Activated CD8-positive, alpha-beta memory T cell treated with anti-CD3 and anti-CD28 coated beads for 1 hour (primary cell): ENCODE data around the gene GDPD5.

ENCODE experiments used
- DNase-seq, 2 donors: peaks; one replicate each; pipeline ENCODE4 v3.0.0-alpha.2; 2020; ENCODE audit warnings: low read depth in 1 of 2; ENCODE audit errors: extremely low read depth in 1 of 2

GDPD5 gene

GRCh38 chr11:75474240-75474639, 51.5 kb downstream of the GDPD5 start:
- no peak for DNase-seq

GRCh38 chr11:75473684-75474083, 52.1 kb downstream of the GDPD5 start:
- DNase-seq, result no peak

GRCh38 chr11:75472081-75472732, 53.5 kb downstream of the GDPD5 start:
- DNase-seq, result no peak

- DNase-seq, result no peak
Measured at GRCh38 chr11:75471176-75471973, 54.4 kb downstream of the GDPD5 start.

- DNase-seq, result no peak
Measured at GRCh38 chr11:75470476-75471080, 55.2 kb downstream of the GDPD5 start.

GRCh38 chr11:75469785-75470405, 55.8 kb downstream of the GDPD5 start:
- no peak for DNase-seq

GRCh38 chr11:75468534-75469340, 57.0 kb downstream of the GDPD5 start:
- no peak for DNase-seq

GRCh38 chr11:75467881-75468280, 57.9 kb downstream of the GDPD5 start:
- no peak for DNase-seq

GRCh38 chr11:75467311-75467710, 58.4 kb downstream of the GDPD5 start:
- DNase-seq, result no peak

- DNase-seq, result no peak
Measured at GRCh38 chr11:75465701-75466531, 59.8 kb downstream of the GDPD5 start.

GRCh38 chr11:75463106-75463774, 62.5 kb downstream of the GDPD5 start:
- no peak for DNase-seq

- DNase-seq, result no peak
Measured at GRCh38 chr11:75462117-75462653, 63.6 kb downstream of the GDPD5 start.

GRCh38 chr11:75461151-75461550, 64.6 kb downstream of the GDPD5 start:
- DNase-seq, result no peak

GRCh38 chr11:75456596-75457183, 69.1 kb downstream of the GDPD5 start:
- no peak for DNase-seq

- no peak for DNase-seq
Measured at GRCh38 chr11:75454987-75455386, 70.8 kb downstream of the GDPD5 start.

- DNase-seq, result no peak
Measured at GRCh38 chr11:75453916-75454655, 71.7 kb downstream of the GDPD5 start.

- peak in 1 of 2 donors; percentile 14 for DNase-seq
Measured at GRCh38 chr11:75450826-75451821, 74.6 kb downstream of the GDPD5 start.
